ENCODE measurements around the gene RAI14. TPM values are rescaled to one million over a fixed set of nuclear protein-coding genes. Genes with fewer than 3 reads are reported as not detected.

The RAI14 gene
- total RNA-seq, 4 donors from 2014 or later, result 24.2 to 40.1 (median 28.0) TPM

GRCh38 chr5:34611464-34612415 lies 44.4 kb upstream of the RAI14 start:
- Histone ChIP-seq H3K4me3 (no peak overlapping the region), H3K36me3 (no peaks in the 10 kb centered on the region), H3K27ac (no peak overlapping the region), H3K27me3 (no peaks in the 10 kb centered on the region), H3K4me1 (peaks cover 13% of the 10 kb centered on the region), H3K9me3 (no peaks in the 10 kb centered on the region)
- 93% methylated on average over 9 of the region's 9 CpGs for WGBS
- no peak for DNase-seq (ENCODE audit: low spot score in 2 of 2)
- TF ChIP-seq POLR2AphosphoS5 (IDR thresholded peaks at IDR 0.05), result no peak

- WGBS, result 91% methylated on average over 1 of the region's 1 CpG
- no peaks in the 10 kb centered on the region for H3K36me3 ChIP-seq
- TF ChIP-seq POLR2AphosphoS5 (IDR thresholded peaks at IDR 0.05) (no peak), POLR2A (IDR thresholded peaks at IDR 0.05) (no peak), EP300 (IDR thresholded peaks at IDR 0.05) (no peak), CTCF (IDR thresholded peaks at IDR 0.05) (no peak)
- no peak overlapping the region for H3K4me3 ChIP-seq
- DNase-seq (ENCODE audit: low spot score in 2 of 2), result no peak
- H3K4me1 ChIP-seq, result no peaks in the 10 kb centered on the region
- H3K27ac ChIP-seq, result no peak overlapping the region
- H3K9me3 ChIP-seq, result no peaks in the 10 kb centered on the region
- no peaks in the 10 kb centered on the region for H3K27me3 ChIP-seq
Observed at GRCh38 chr5:34616651-34617050, 39.5 kb upstream of the RAI14 start.

GRCh38 chr5:34618371-34619065 lies 37.6 kb upstream of the RAI14 start:
- TF ChIP-seq POLR2AphosphoS5 (IDR thresholded peaks at IDR 0.05) (no peak), POLR2A (IDR thresholded peaks at IDR 0.05) (no peak), CTCF (IDR thresholded peaks at IDR 0.05) (no peak), EP300 (IDR thresholded peaks at IDR 0.05) (no peak)
- H3K4me1 ChIP-seq, result no peaks in the 10 kb centered on the region
- WGBS, result 47% methylated on average over 4 of the region's 4 CpGs
- H3K36me3 ChIP-seq, result no peaks in the 10 kb centered on the region
- H3K27ac ChIP-seq, result no peak overlapping the region
- no peak for DNase-seq (ENCODE audit: low spot score in 2 of 2)
- no peaks in the 10 kb centered on the region for H3K9me3 ChIP-seq
- H3K4me3 ChIP-seq, result no peak overlapping the region
- no peaks in the 10 kb centered on the region for H3K27me3 ChIP-seq

- Histone ChIP-seq H3K27me3 (no peaks in the 10 kb centered on the region), H3K36me3 (no peaks in the 10 kb centered on the region), H3K27ac (peak overlapping the region; percentile 29), H3K4me1 (no peaks in the 10 kb centered on the region), H3K4me3 (no peak overlapping the region), H3K9me3 (no peaks in the 10 kb centered on the region)
- TF ChIP-seq EP300 (IDR thresholded peaks at IDR 0.05) (no peak), POLR2AphosphoS5 (IDR thresholded peaks at IDR 0.05) (peak in 1 of 3 donors; percentile 27)
- WGBS, result 83% methylated on average over 5 of the region's 5 CpGs
- no peak for DNase-seq (ENCODE audit: low spot score in 2 of 2)
Observed at GRCh38 chr5:34620185-34620584, 35.9 kb upstream of the RAI14 start.

GRCh38 chr5:34621277-34622097 lies 34.6 kb upstream of the RAI14 start:
- Histone ChIP-seq H3K9me3 (no peaks in the 10 kb centered on the region), H3K36me3 (no peaks in the 10 kb centered on the region), H3K4me3 (no peak overlapping the region), H3K27me3 (no peaks in the 10 kb centered on the region), H3K27ac (peak overlapping the region; percentile 29), H3K4me1 (peaks cover 2% of the 10 kb centered on the region)
- TF ChIP-seq POLR2A (IDR thresholded peaks at IDR 0.05) (no peak), CTCF (IDR thresholded peaks at IDR 0.05) (no peak), POLR2AphosphoS5 (IDR thresholded peaks at IDR 0.05) (no peak), EP300 (IDR thresholded peaks at IDR 0.05) (no peak)
- DNase-seq (ENCODE audit: low spot score in 2 of 2), result no peak
- WGBS, result 58% methylated on average over 5 of the region's 5 CpGs
